WTC11 (cell line): ENCODE data around the gene DTNBP1. TPM values are rescaled to one million over a fixed set of nuclear protein-coding genes. Genes with fewer than 3 reads are reported as not detected.

Experiments used
- ATAC-seq: fragments of 200-7000 bp; cut with Tn5 transposase; 2 replicates; pipeline ENCODE4 v1.10.0; 2021; ENCODE audit warnings: mild to moderate bottlenecking, moderate library complexity
- CTCF ChIA-PET: fragments of 300-600 bp; sonication (Branson Sonifier 250); formaldehyde crosslinking; loops from one replicate; lab custom pipeline; 2021; ENCODE audit warnings: antibody characterized with exemption; lab: Charles Lee
- POLR2A ChIA-PET: fragments of 350-600 bp; sonication (Branson Sonifier 250); formaldehyde crosslinking; loops from one replicate; lab custom pipeline; 2021; ENCODE audit warnings: antibody characterized with exemption; lab: Charles Lee
- DNase-seq: peaks from one replicate; pipeline ENCODE4 v3.0.0; 2021; ENCODE audit warnings: low spot score
- H3K27ac Mint-ChIP-seq: 2 replicates; pipeline ENCODE4 v1.8.0; 2021; ENCODE audit warnings: mixed read lengths
- H3K27me3 Mint-ChIP-seq: 2 replicates; pipeline ENCODE4 v1.8.0; 2021; ENCODE audit warnings: low read depth, mild to moderate bottlenecking, moderate library complexity, mixed read lengths
- H3K36me3 Mint-ChIP-seq: 2 replicates; pipeline ENCODE4 v1.8.0; 2021; ENCODE audit warnings: mixed read lengths
- H3K4me1 Mint-ChIP-seq: 2 replicates; pipeline ENCODE4 v1.8.0; 2022; ENCODE audit warnings: mixed read lengths
- H3K4me3 Mint-ChIP-seq: 2 replicates; pipeline ENCODE4 v1.8.0; 2021; ENCODE audit warnings: mild to moderate bottlenecking, moderate library complexity, mixed read lengths
- H3K9me3 Mint-ChIP-seq: 2 replicates; pipeline ENCODE4 v1.8.0; 2021; ENCODE audit warnings: mixed read lengths
- E2F4 ChIP-seq: sonication (generic); formaldehyde crosslinking; IDR thresholded peaks from 2 replicates; pipeline ENCODE4 v1.8.1; 2022; ENCODE audit warnings: low read depth, mild to moderate bottlenecking, moderate library complexity, missing genetic modification reagents, borderline replicate concordance
- E2F5 ChIP-seq: sonication (generic); formaldehyde crosslinking; IDR thresholded peaks from 2 replicates; pipeline ENCODE4 v1.8.1; 2022; ENCODE audit warnings: mild to moderate bottlenecking, moderate library complexity, missing genetic modification reagents
- ERG ChIP-seq: fragments of 250-450 bp; sonication (Bioruptor Pico); IDR thresholded peaks from 2 replicates; pipeline ENCODE4 v1.8.0; 2021; ENCODE audit warnings: mild to moderate bottlenecking
- ETV6 ChIP-seq: sonication (generic); formaldehyde crosslinking; IDR thresholded peaks from 2 replicates; pipeline ENCODE4 v1.8.1; 2022; ENCODE audit warnings: mild to moderate bottlenecking, missing genetic modification reagents
- FOXK1 ChIP-seq: sonication (generic); formaldehyde crosslinking; IDR thresholded peaks from 2 replicates; pipeline ENCODE4 v1.8.0; 2022; ENCODE audit warnings: mild to moderate bottlenecking, moderate library complexity, missing genetic modification reagents
- FOXP1 ChIP-seq: sonication (generic); formaldehyde crosslinking; IDR thresholded peaks from 2 replicates; pipeline ENCODE4 v1.8.0; 2022; ENCODE audit warnings: missing genetic modification reagents, mild to moderate bottlenecking, moderate library complexity, borderline replicate concordance
- HMGA2 ChIP-seq: fragments of 250-450 bp; sonication (Bioruptor Pico); IDR thresholded peaks from 2 replicates; pipeline ENCODE4 v1.4.0; 2021; ENCODE audit warnings: mild to moderate bottlenecking, moderate library complexity
- JUN ChIP-seq: sonication (generic); formaldehyde crosslinking; IDR thresholded peaks from 2 replicates; pipeline ENCODE4 v1.8.0; 2023; ENCODE audit warnings: mild to moderate bottlenecking, missing genetic modification reagents
- KAT7 ChIP-seq: sonication (generic); formaldehyde crosslinking; IDR thresholded peaks from 2 replicates; pipeline ENCODE4 v1.8.1; 2023; ENCODE audit warnings: missing genetic modification reagents, mild to moderate bottlenecking, borderline replicate concordance
- NFE2L1 ChIP-seq: sonication (generic); formaldehyde crosslinking; IDR thresholded peaks from 2 replicates; pipeline ENCODE4 v1.8.1; 2023; ENCODE audit warnings: missing genetic modification reagents
- NFYB ChIP-seq: sonication (generic); formaldehyde crosslinking; conservative IDR thresholded peaks from 2 replicates; pipeline ENCODE4 v1.8.0; 2022; ENCODE audit warnings: low read depth, missing genetic modification reagents
- PRRX2 ChIP-seq: fragments of 250-450 bp; sonication (Bioruptor Pico); IDR thresholded peaks from 2 replicates; pipeline ENCODE4 v1.8.0; 2021; ENCODE audit warnings: mild to moderate bottlenecking
- SOX15 ChIP-seq: fragments of 250-450 bp; sonication (Bioruptor Pico); IDR thresholded peaks from 2 replicates; pipeline ENCODE4 v1.9.0; 2021; ENCODE audit warnings: mild to moderate bottlenecking
- SP1 ChIP-seq: sonication (generic); formaldehyde crosslinking; conservative IDR thresholded peaks from 2 replicates; pipeline ENCODE4 v1.8.1; 2022; ENCODE audit warnings: missing genetic modification reagents
- TEAD4 ChIP-seq: sonication (generic); formaldehyde crosslinking; IDR thresholded peaks from 2 replicates; pipeline ENCODE4 v1.8.0; 2022; ENCODE audit warnings: mild to moderate bottlenecking, missing genetic modification reagents
- TP53 ChIP-seq: sonication (generic); formaldehyde crosslinking; IDR thresholded peaks from 2 replicates; pipeline ENCODE4 v1.8.1; 2023; ENCODE audit warnings: mild to moderate bottlenecking, missing genetic modification reagents
- ZNF121 ChIP-seq: sonication (generic); formaldehyde crosslinking; IDR thresholded peaks from 2 replicates; pipeline ENCODE4 v1.8.0; 2023; ENCODE audit warnings: missing genetic modification reagents
- ZNF317 ChIP-seq: sonication (generic); formaldehyde crosslinking; IDR thresholded peaks from 2 replicates; pipeline ENCODE4 v1.8.1; 2023; ENCODE audit warnings: low read depth, mild to moderate bottlenecking, moderate library complexity, missing genetic modification reagents, borderline replicate concordance
- ZNF396 ChIP-seq: fragments of 250-450 bp; sonication (Bioruptor Pico); IDR thresholded peaks from 2 replicates; pipeline ENCODE4 v1.8.0; 2021; ENCODE audit warnings: mild to moderate bottlenecking, moderate library complexity, borderline replicate concordance
- total RNA-seq: library from RNA; stranded (reverse); gene quantifications from 3 replicates; pipeline ENCODE4 v1.2.3, GENCODE V29; 2021
- TF ChIP-seq, protein P1 (sequence below): fragments of 250-450 bp; sonication (Bioruptor Pico); conservative IDR thresholded peaks from 2 replicates; pipeline ENCODE4 v1.9.0; 2021; ENCODE audit warnings: mild to moderate bottlenecking
- TF ChIP-seq, protein P2 (sequence below): sonication (generic); formaldehyde crosslinking; IDR thresholded peaks from 2 replicates; pipeline ENCODE4 v1.8.0; 2022; ENCODE audit warnings: mild to moderate bottlenecking, missing genetic modification reagents
- TF ChIP-seq, protein P3 (sequence below): sonication (generic); formaldehyde crosslinking; IDR thresholded peaks from 2 replicates; pipeline ENCODE4 v1.8.0; 2022; ENCODE audit warnings: missing genetic modification reagents

Gene DTNBP1
- total RNA-seq, 1 experiment from 2014 or later: 15.1 TPM

DNA sequence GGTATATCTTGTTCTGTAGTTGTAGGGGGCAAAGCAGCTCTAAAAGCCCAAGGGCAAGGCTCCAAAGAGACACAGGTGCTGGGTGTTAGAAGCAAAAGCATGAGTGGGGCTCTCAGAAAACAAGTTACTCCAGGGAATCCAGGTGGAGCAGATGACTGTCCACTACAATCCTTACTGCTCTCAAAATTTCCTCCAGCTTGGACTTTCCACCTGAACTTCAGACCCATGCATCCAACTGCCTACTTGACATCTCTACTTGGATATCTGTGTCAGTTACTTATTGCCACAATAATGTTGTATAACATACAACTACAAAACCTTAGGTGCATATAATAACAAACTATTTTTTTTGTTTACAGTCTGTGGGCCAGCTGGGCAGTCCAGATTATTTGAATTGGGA is 22.8 kb upstream of the DTNBP1 start:
- H3K4me3 Mint-ChIP-seq: no peak overlapping the region
- peaks cover 11% of the 10 kb centered on the region for H3K4me1 Mint-ChIP-seq
- CTCF ChIA-PET: interaction anchor here (1.0 to 1.9 kb wide), 3 partner anchors 484 to 520 kb away, joined by 3 to 7 read pairs (median 6); no protein-coding TSS in a partner anchor
- no peak overlapping the region for H3K27ac Mint-ChIP-seq
- H3K36me3 Mint-ChIP-seq: peaks cover 6% of the 10 kb centered on the region
- ATAC-seq (no peak), DNase-seq (no peak)
- H3K9me3 Mint-ChIP-seq: peaks cover 14% of the 10 kb centered on the region
- POLR2A ChIA-PET: no interaction called here
- TF ChIP-seq, protein P1, sequence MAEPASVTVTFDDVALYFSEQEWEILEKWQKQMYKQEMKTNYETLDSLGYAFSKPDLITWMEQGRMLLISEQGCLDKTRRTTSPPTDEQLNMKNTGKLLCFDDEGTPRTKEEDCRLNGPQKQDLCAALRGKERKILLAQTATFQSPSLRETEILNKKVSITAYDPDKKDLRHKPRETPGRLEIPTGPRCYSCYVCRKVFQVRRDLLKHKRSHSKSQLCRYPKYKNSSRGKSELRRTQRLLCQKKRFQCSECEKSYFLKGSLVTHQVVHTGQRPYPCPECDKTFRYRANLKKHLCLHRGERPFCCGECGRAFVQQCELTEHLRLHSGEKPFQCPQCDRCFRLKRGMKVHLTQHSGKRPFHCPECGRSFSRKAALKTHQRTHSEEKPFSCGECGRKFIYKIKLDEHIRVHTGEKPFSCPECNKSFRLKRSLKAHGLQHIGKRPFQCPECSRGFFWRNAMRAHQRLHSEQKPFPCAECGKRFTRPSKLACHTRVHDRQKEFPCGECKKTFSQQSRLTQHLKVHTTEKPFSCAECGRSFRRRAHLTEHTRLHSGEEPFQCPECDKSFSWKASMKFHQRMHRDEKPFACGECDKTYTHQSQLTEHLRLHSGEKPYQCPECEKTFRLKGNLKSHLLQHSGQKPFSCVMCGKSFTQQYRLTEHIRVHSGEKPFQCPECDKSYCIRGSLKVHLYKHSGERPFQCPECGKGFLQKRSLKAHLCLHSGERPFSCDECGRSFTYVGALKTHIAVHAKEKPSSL (CRISPR knock-in tag): no peak
- TF ChIP-seq TEAD4 (CRISPR knock-in tag) (no peak), ZNF317 (CRISPR knock-in tag) (no peak), SP1 (CRISPR knock-in tag) (no peak), PRRX2 (CRISPR knock-in tag) (no peak), KAT7 (CRISPR knock-in tag) (no peak), E2F5 (CRISPR knock-in tag) (no peak), SOX15 (CRISPR knock-in tag) (no peak), JUN (CRISPR knock-in tag) (no peak), TP53 (CRISPR knock-in tag) (no peak), ZNF121 (CRISPR knock-in tag) (no peak), NFYB (CRISPR knock-in tag) (no peak)
- TF ChIP-seq, protein P2, sequence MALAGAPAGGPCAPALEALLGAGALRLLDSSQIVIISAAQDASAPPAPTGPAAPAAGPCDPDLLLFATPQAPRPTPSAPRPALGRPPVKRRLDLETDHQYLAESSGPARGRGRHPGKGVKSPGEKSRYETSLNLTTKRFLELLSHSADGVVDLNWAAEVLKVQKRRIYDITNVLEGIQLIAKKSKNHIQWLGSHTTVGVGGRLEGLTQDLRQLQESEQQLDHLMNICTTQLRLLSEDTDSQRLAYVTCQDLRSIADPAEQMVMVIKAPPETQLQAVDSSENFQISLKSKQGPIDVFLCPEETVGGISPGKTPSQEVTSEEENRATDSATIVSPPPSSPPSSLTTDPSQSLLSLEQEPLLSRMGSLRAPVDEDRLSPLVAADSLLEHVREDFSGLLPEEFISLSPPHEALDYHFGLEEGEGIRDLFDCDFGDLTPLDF (CRISPR knock-in tag): no peak
- H3K27me3 Mint-ChIP-seq: peaks cover 5% of the 10 kb centered on the region; the same call in 1 of the 2 replicates

DNA sequence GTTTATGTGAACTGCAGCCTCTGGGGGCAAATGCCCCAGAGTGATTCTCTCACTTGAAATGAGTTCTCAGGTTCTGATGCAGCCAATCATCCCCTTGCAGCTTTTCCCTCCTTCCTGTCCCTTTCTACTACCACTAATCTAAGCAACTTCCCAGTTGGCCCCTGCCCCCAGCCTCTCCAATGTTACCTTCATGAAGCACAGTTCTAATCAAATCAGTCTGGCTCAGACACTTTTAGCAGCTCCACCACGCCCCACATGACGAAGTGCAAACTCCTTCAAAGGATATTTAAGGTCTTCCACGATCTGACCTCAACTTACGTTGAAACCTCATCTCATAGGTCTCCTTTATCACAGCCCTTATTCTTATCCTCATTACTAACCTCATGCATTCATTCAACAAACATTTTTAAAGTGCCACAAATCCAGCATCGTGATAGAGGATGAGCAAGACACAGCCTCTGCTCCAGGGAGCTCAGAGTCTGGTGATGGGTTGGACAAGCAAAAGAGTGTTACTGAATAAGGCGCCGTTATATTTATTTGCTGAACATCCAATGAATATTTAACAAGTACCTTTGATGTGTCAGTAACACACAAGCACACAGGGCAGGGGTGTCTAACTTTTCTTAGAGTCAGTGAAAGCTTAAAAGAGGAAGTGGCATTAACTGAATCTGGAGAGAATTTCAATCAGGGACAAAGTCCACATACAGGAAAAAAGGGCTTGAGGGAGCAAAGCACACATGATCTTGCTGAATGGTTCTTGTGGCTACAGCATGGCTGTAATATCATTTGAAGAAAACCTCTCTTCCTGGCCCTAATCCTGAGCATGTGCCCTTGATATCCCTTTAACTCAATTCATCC is 20.4 kb upstream of the DTNBP1 start:
- POLR2A ChIA-PET: no interaction called here
- CTCF ChIA-PET: no interaction called here
- H3K27me3 Mint-ChIP-seq: peaks cover 5% of the 10 kb centered on the region; the same call in 1 of the 2 replicates
- TF ChIP-seq E2F5 (CRISPR knock-in tag) (no peak), ZNF121 (CRISPR knock-in tag) (no peak), ZNF396 (CRISPR knock-in tag) (no peak), FOXK1 (CRISPR knock-in tag) (no peak), E2F4 (no peak), HMGA2 (CRISPR knock-in tag) (no peak), NFE2L1 (no peak), ERG (no peak), ETV6 (CRISPR knock-in tag) (no peak), FOXP1 (no peak)
- TF ChIP-seq, protein P3, sequence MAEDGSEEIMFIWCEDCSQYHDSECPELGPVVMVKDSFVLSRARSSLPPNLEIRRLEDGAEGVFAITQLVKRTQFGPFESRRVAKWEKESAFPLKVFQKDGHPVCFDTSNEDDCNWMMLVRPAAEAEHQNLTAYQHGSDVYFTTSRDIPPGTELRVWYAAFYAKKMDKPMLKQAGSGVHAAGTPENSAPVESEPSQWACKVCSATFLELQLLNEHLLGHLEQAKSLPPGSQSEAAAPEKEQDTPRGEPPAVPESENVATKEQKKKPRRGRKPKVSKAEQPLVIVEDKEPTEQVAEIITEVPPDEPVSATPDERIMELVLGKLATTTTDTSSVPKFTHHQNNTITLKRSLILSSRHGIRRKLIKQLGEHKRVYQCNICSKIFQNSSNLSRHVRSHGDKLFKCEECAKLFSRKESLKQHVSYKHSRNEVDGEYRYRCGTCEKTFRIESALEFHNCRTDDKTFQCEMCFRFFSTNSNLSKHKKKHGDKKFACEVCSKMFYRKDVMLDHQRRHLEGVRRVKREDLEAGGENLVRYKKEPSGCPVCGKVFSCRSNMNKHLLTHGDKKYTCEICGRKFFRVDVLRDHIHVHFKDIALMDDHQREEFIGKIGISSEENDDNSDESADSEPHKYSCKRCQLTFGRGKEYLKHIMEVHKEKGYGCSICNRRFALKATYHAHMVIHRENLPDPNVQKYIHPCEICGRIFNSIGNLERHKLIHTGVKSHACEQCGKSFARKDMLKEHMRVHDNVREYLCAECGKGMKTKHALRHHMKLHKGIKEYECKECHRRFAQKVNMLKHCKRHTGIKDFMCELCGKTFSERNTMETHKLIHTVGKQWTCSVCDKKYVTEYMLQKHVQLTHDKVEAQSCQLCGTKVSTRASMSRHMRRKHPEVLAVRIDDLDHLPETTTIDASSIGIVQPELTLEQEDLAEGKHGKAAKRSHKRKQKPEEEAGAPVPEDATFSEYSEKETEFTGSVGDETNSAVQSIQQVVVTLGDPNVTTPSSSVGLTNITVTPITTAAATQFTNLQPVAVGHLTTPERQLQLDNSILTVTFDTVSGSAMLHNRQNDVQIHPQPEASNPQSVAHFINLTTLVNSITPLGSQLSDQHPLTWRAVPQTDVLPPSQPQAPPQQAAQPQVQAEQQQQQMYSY (CRISPR knock-in tag): no peak

More for the DNA sequence above, 20.4 kb upstream of the DTNBP1 start:
- no peak overlapping the region for H3K4me3 Mint-ChIP-seq
- H3K27ac Mint-ChIP-seq: no peak overlapping the region
- peaks cover 6% of the 10 kb centered on the region for H3K4me1 Mint-ChIP-seq
- ATAC-seq (no peak), DNase-seq (no peak)
- H3K36me3 Mint-ChIP-seq: peaks cover 6% of the 10 kb centered on the region
- H3K9me3 Mint-ChIP-seq: peaks cover 14% of the 10 kb centered on the region
